GM12878 (cell line): ENCODE measurements around the gene METTL15. TPM values are rescaled to one million over a fixed set of nuclear protein-coding genes. Genes with fewer than 3 reads are reported as not detected.

Experiments used
- ATAC-seq: fragments of 200-7000 bp; cut with Tn5 transposase; 3 replicates; pipeline ENCODE4 v1.9.1; 2020; ENCODE audit warnings: mild to moderate bottlenecking, moderate library complexity
- BruUV-seq: library from RNA; stranded (reverse); fragments of 400-500 nt; replicated peaks from 2 replicates; lab custom pipeline; 2021; lab: Mats Ljungman, UMichigan
- CTCF ChIA-PET: fragments of 300-600 bp; sonication (Branson Sonifier 250); formaldehyde crosslinking; extraction: SDS; loops from one replicate; lab custom pipeline; 2021; ENCODE audit warnings: inconsistent platforms; lab: Yijun Ruan, JAX
- POLR2A ChIA-PET: fragments of 350-600 bp; formaldehyde crosslinking; extraction: SDS; loops from one replicate; lab custom pipeline; 2021; ENCODE audit warnings: inconsistent platforms; lab: Charles Lee
- RAD21 ChIA-PET: fragments of 300-600 bp; sonication (Branson Sonifier 250); formaldehyde crosslinking; loops from one replicate; lab custom pipeline; 2023; ENCODE audit warnings: antibody characterized with exemption; ENCODE audit not compliant: unreplicated experiment; lab: Charles Lee
- SMC1A ChIA-PET: fragments of 300-600 bp; sonication (Branson Sonifier 250); formaldehyde crosslinking; loops from one replicate; lab custom pipeline; 2023; ENCODE audit not compliant: unreplicated experiment, uncharacterized antibody; lab: Charles Lee
- DNase-seq: peaks from one replicate; pipeline ENCODE4 v3.0.0-alpha.2; 2011; ENCODE audit warnings: low read depth, low spot score
- FAIRE-seq: peaks from 3 replicates; lab custom pipeline; 2011; peaks lifted over from hg19 to GRCh38; lab: Jason Lieb, UNC
- H2AFZ ChIP-seq: 2 replicates; pipeline ENCODE4 v1.6.0; 2011; ENCODE audit warnings: low read depth, low read length, control low read depth; ENCODE audit not compliant: control insufficient read depth
- H3K27ac ChIP-seq: 2 replicates; pipeline ENCODE4 v1.5.1; 2011; ENCODE audit warnings: control low read depth; ENCODE audit not compliant: control insufficient read depth, insufficient read depth
- H3K27me3 ChIP-seq, 2 experiments: replicated peaks in 1 of 2; 2 replicates each; pipeline versions ENCODE4 v1.6.0 to v1.6.1; 2011; ENCODE audit warnings: low read length in 1 of 2; ENCODE audit not compliant: control insufficient read depth in 2 of 2, insufficient read depth in 2 of 2
- H3K36me3 ChIP-seq, 2 experiments: 2 replicates each; pipeline ENCODE4 v1.5.1; 2011; ENCODE audit warnings: low read length in 1 of 2; ENCODE audit not compliant: control insufficient read depth in 2 of 2, insufficient read depth in 2 of 2
- H3K4me1 ChIP-seq: 2 replicates; pipeline ENCODE4 v1.6.1; 2011; ENCODE audit warnings: mild to moderate bottlenecking, low read length, moderate library complexity, mixed read lengths; ENCODE audit not compliant: control insufficient read depth, insufficient read depth
- H3K4me2 ChIP-seq: 2 replicates; pipeline ENCODE4 v1.6.0; 2011; ENCODE audit warnings: control low read depth; ENCODE audit not compliant: control insufficient read depth, insufficient read depth
- H3K4me3 ChIP-seq: fragments of 200-600 bp; sonication (generic); 2 replicates; pipeline ENCODE4 v1.5.1; 2016
- H3K79me2 ChIP-seq: 2 replicates; pipeline ENCODE4 v1.6.0; 2011; ENCODE audit warnings: low read length; ENCODE audit not compliant: control insufficient read depth, insufficient read depth
- H3K9ac ChIP-seq: 2 replicates; pipeline ENCODE4 v1.8.0; 2011; ENCODE audit warnings: low read length, control low read depth, mixed read lengths; ENCODE audit not compliant: control insufficient read depth, insufficient read depth
- H3K9me3 ChIP-seq: replicated peaks from 3 replicates; pipeline ENCODE4 v1.5.1; 2011; ENCODE audit warnings: mild to moderate bottlenecking, low read length; ENCODE audit not compliant: control insufficient read depth, insufficient read depth
- H4K20me1 ChIP-seq: 2 replicates; pipeline ENCODE4 v1.6.0; 2011; ENCODE audit not compliant: control insufficient read depth, insufficient read depth
- BCLAF1 ChIP-seq: fragments of 450-650 bp; IDR thresholded peaks from 2 replicates; pipeline ENCODE4 v1.6.1; 2017; ENCODE audit warnings: antibody characterized with exemption, mild to moderate bottlenecking, moderate library complexity
- BRCA1 ChIP-seq: IDR thresholded peaks from 2 replicates; pipeline ENCODE4 v1.6.1; 2011; ENCODE audit warnings: low read depth, low read length, improper control_type of control experiment
- CEBPB ChIP-seq, 2 experiments: fragments of 150-350 bp in 1 of 2; IDR thresholded peaks; 2 replicates each; pipeline ENCODE4 v1.6.1; 2012 to 2014; ENCODE audit warnings: low read depth in 2 of 2, low read length in 2 of 2, borderline replicate concordance in 1 of 2, inconsistent platforms in 1 of 2
- CREB1 ChIP-seq: IDR thresholded peaks from 2 replicates; pipeline ENCODE4 v1.6.1; 2012; ENCODE audit warnings: low read depth, mild to moderate bottlenecking, inconsistent platforms
- KAT2A ChIP-seq: conservative IDR thresholded peaks from 2 replicates; pipeline ENCODE4 v1.6.1; 2011; ENCODE audit warnings: low read depth, low read length; ENCODE audit not compliant: control insufficient read depth
- MEF2A ChIP-seq: IDR thresholded peaks from 2 replicates; pipeline ENCODE4 v1.6.1; 2011; ENCODE audit warnings: low read depth, mild to moderate bottlenecking, low read length, moderate library complexity; ENCODE audit not compliant: insufficient read depth
- MXI1 ChIP-seq: fragments of 150-350 bp; IDR thresholded peaks from 2 replicates; pipeline ENCODE4 v1.6.1; 2011; ENCODE audit warnings: low read depth, mild to moderate bottlenecking, inconsistent platforms, low read length, improper control_type of control experiment
- NR2F1 ChIP-seq: fragments of 450-650 bp; conservative IDR thresholded peaks from 2 replicates; pipeline ENCODE4 v1.6.1; 2017; ENCODE audit warnings: mild to moderate bottlenecking
- POLR2AphosphoS5 ChIP-seq: IDR thresholded peaks from 2 replicates; pipeline ENCODE4 v1.6.1; 2011; ENCODE audit warnings: mild to moderate bottlenecking, low read length, inconsistent platforms
- RAD51 ChIP-seq: fragments of 450-650 bp; IDR thresholded peaks from 2 replicates; pipeline ENCODE4 v1.6.1; 2016; ENCODE audit warnings: moderate library complexity, mild to moderate bottlenecking, inconsistent platforms
- SIX5 ChIP-seq: IDR thresholded peaks from 2 replicates; pipeline ENCODE4 v1.6.1; 2011; ENCODE audit warnings: mild to moderate bottlenecking, low read depth, low read length, moderate library complexity; ENCODE audit not compliant: severe bottlenecking
- STAT1 ChIP-seq: fragments of 450-650 bp; conservative IDR thresholded peaks from 2 replicates; pipeline ENCODE4 v1.6.1; 2014; ENCODE audit warnings: antibody characterized with exemption, mild to moderate bottlenecking
- WRNIP1 ChIP-seq: IDR thresholded peaks from 2 replicates; pipeline ENCODE4 v1.6.1; 2011; ENCODE audit warnings: low read depth, low read length, improper control_type of control experiment, borderline replicate concordance
- in situ Hi-C: fragments of 300-500 bp; cut with MboI; formaldehyde crosslinking; loops from 9 replicates; pipeline ENCODE4 v1.14.3; 2018; ENCODE audit warnings: mixed read lengths
- intact Hi-C: fragments of 100-400 bp; cut with micrococcal nuclease; formaldehyde crosslinking; loops from one replicate; pipeline ENCODE4 v1.14.2; 2022; ENCODE audit not compliant: unreplicated experiment
- polyA plus RNA-seq, 11 experiments: library from polyadenylated mRNA; depleted of rRNA in 4 of 11; unstranded in 6 of 11; stranded (reverse) in 5 of 11; fragments of >200 nt; fragmentation: Nextera tagmentation in 4 of 11; fragmentation: Illumina TruSeq in 1 of 11; extraction: Ambion mirVana in 4 of 11; extraction: Trizol in 1 of 11; gene quantifications; 1 replicate in 1 of 11; 2 replicates in 10 of 11; pipeline versions ENCODE4 v1.2.1 to v1.2.3, GENCODE V29; 2011 to 2016; ENCODE audit warnings: inconsistent platforms in 2 of 11, missing spikeins in 2 of 11, low read depth in 1 of 11
- total RNA-seq, 4 experiments: library from RNA; depleted of rRNA in 3 of 4; stranded (reverse); fragments of >200 nt in 3 of 4; fragmentation: Illumina TruSeq in 1 of 4; extraction: Trizol in 1 of 4; gene quantifications; 2 replicates each; pipeline versions ENCODE4 v1.2.1 to v1.2.3, GENCODE V29; 2013 to 2021

METTL15 gene
- total and polyA plus RNA-seq, 10 of the 15 experiments (the other 5 are each of a cell fraction or from before 2014, with no cell fraction given): 7.9 to 16.9 (median 14.4) TPM

DNA sequence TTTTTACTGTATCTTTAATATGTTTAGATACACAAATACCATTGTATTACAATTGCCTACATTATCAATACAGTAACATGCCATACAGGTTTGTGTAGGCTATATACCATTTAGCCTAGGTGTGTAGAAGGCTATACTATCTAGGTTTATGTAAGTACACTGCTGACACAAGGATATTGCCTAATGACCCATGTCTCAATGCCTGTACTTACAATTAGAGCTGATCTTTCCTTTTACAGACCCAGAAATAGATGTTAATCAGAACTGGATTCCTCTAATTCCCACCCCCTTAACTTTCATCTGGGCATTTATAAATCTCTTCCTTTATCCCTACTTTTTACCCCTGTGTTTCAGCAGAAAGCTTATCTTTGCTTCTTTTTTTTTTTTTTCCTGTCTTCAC is 229.5 kb downstream of the METTL15 start:
- in situ Hi-C loops: no loop called here
- TF ChIP-seq MEF2A (no peak), CREB1 (no peak), CEBPB (IDR thresholded peaks at IDR 0.05; ENCODE audit: borderline replicate concordance in 1 of 2, low read depth in 2 of 2, low read length in 2 of 2) (no peak), WRNIP1 (no peak), STAT1 (no peak), BCLAF1 (no peak), SIX5 (no peak), BRCA1 (no peak), NR2F1 (no peak), KAT2A (no peak), MXI1 (no peak), RAD51 (no peak), POLR2AphosphoS5 (no peak)
- BruUV-seq: no TSS peak
- ChIA-PET POLR2A (no interaction called here), SMC1A (no interaction called here), CTCF (interaction anchor here (1.1 kb wide), 1 partner anchor 17 kb away, joined by 3 read pairs; no protein-coding TSS in a partner anchor), RAD21 (no interaction called here)
- H2AFZ ChIP-seq: no peak overlapping the region
- no peaks in the 10 kb centered on the region for H3K9me3 ChIP-seq
- H3K4me1 ChIP-seq: no peaks in the 10 kb centered on the region
- H3K27ac ChIP-seq: no peak overlapping the region
- H3K4me2 ChIP-seq: no peak overlapping the region
- FAIRE-seq: no peak
- no peak overlapping the region for H3K4me3 ChIP-seq
- H3K9ac ChIP-seq: no peak overlapping the region
- no peaks in the 10 kb centered on the region for H3K79me2 ChIP-seq
- H4K20me1 ChIP-seq: no peaks in the 10 kb centered on the region
- intact Hi-C loops: no loop called here
- H3K27me3 ChIP-seq: no peaks in the 10 kb centered on the region
- DNase-seq: no peak
- no peak for ATAC-seq
- no peaks in the 10 kb centered on the region for H3K36me3 ChIP-seq
